Measurements from ENCODE around the gene SHD. TPM values are rescaled to one million over a fixed set of nuclear protein-coding genes. Genes with fewer than 3 reads are reported as not detected.

Gene SHD
- total and polyA plus RNA-seq, 2 of the 4 experiments (the other 2 are of a cell fraction) = not detected

DNA sequence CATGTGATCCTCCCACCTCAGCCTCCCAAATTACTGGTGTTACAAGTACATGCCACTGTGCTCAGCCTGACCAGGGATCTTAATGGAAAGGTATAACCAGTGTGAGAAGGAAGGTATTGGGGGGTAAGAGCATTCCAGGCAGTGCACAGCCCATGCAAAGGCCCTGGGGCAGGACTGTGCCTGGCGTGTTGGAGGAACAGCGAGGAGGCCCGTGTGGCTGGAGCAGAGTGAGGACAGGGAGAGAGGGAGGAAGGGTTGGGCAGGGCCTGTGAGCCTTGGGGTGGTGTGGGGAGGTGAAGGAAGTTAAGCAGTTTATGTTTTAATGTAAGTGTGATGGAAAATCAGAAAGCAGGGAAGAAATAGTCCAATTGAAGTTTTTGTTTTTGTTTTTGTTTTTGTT, 21.5 kb downstream of the SHD start:
- H2BK5ac ChIP-seq (ENCODE audit: low read depth, low read length, poor library complexity, severe bottlenecking) = no peak overlapping the region
- H3K23ac ChIP-seq (ENCODE audit: low read depth, low read length) = no peak overlapping the region
- H3K9me3 ChIP-seq (ENCODE audit: control insufficient read depth, insufficient read depth, low read length) = no peaks in the 10 kb centered on the region
- TF ChIP-seq RCOR1 (IDR thresholded peaks at IDR 0.05; ENCODE audit: insufficient replicate concordance, low read length) = no peak
- TF ChIP-seq MAZ (IDR thresholded peaks at IDR 0.05; ENCODE audit: borderline replicate concordance, low read depth, low read length) = no peak
- TF ChIP-seq MAFK (IDR thresholded peaks at IDR 0.05; ENCODE audit: low read depth, low read length) = no peak
- no peak for TF ChIP-seq RAD21 (IDR thresholded peaks at IDR 0.05; ENCODE audit: low read length)
- TF ChIP-seq NFE2L2 (IDR thresholded peaks at IDR 0.05; ENCODE audit: low read depth, low read length) = no peak
- TF ChIP-seq, protein P1, sequence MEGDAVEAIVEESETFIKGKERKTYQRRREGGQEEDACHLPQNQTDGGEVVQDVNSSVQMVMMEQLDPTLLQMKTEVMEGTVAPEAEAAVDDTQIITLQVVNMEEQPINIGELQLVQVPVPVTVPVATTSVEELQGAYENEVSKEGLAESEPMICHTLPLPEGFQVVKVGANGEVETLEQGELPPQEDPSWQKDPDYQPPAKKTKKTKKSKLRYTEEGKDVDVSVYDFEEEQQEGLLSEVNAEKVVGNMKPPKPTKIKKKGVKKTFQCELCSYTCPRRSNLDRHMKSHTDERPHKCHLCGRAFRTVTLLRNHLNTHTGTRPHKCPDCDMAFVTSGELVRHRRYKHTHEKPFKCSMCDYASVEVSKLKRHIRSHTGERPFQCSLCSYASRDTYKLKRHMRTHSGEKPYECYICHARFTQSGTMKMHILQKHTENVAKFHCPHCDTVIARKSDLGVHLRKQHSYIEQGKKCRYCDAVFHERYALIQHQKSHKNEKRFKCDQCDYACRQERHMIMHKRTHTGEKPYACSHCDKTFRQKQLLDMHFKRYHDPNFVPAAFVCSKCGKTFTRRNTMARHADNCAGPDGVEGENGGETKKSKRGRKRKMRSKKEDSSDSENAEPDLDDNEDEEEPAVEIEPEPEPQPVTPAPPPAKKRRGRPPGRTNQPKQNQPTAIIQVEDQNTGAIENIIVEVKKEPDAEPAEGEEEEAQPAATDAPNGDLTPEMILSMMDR (conservative IDR thresholded peaks at IDR 0.05; ENCODE audit: low read depth, low read length) = no peak
- TF ChIP-seq, protein P2, sequence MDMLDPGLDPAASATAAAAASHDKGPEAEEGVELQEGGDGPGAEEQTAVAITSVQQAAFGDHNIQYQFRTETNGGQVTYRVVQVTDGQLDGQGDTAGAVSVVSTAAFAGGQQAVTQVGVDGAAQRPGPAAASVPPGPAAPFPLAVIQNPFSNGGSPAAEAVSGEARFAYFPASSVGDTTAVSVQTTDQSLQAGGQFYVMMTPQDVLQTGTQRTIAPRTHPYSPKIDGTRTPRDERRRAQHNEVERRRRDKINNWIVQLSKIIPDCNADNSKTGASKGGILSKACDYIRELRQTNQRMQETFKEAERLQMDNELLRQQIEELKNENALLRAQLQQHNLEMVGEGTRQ (IDR thresholded peaks at IDR 0.05; ENCODE audit: low read depth, low read length) = no peak
- TF ChIP-seq CEBPB (IDR thresholded peaks at IDR 0.05; ENCODE audit: low read depth, low read length) = no peak
- TF ChIP-seq, protein P3, sequence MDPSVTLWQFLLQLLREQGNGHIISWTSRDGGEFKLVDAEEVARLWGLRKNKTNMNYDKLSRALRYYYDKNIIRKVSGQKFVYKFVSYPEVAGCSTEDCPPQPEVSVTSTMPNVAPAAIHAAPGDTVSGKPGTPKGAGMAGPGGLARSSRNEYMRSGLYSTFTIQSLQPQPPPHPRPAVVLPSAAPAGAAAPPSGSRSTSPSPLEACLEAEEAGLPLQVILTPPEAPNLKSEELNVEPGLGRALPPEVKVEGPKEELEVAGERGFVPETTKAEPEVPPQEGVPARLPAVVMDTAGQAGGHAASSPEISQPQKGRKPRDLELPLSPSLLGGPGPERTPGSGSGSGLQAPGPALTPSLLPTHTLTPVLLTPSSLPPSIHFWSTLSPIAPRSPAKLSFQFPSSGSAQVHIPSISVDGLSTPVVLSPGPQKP (IDR thresholded peaks at IDR 0.05; ENCODE audit: borderline replicate concordance, low read depth, low read length) = no peak
- no peak for TF ChIP-seq FOS (IDR thresholded peaks at IDR 0.05; ENCODE audit: low read depth, low read length)
- TF ChIP-seq POLR2A (IDR thresholded peaks at IDR 0.05; ENCODE audit: low read depth, low read length) = no peak
- no peak for TF ChIP-seq BHLHE40 (IDR thresholded peaks at IDR 0.05; ENCODE audit: low read depth, low read length)
- no peak for TF ChIP-seq RFX5 (IDR thresholded peaks at IDR 0.05; ENCODE audit: low read depth, low read length)
- no peak for TF ChIP-seq CHD1 (IDR thresholded peaks at IDR 0.05; ENCODE audit: low read depth, low read length)
- no peak for TF ChIP-seq SMC3 (IDR thresholded peaks at IDR 0.05; ENCODE audit: low read depth, low read length)
- no peak for TF ChIP-seq MXI1 (IDR thresholded peaks at IDR 0.05; ENCODE audit: borderline replicate concordance, low read depth, low read length)
- no peak overlapping the region for H3K27ac ChIP-seq (ENCODE audit: insufficient read depth, low read length)
- H3K18ac ChIP-seq (ENCODE audit: low read depth, low read length) = no peak overlapping the region
- peaks cover 0 to under 1% of the 10 kb centered on the region in 2 experiments; a peak in 1 of 4 replicates for H3K79me1 ChIP-seq (ENCODE audit: low read depth in 1 of 2, low read length in 2 of 2)
- in situ Hi-C loops (cut with MboI; ENCODE audit: low sequenced_read_pairs) (no loop called here), intact Hi-C loops (cut with micrococcal nuclease) (no loop called here), dilution Hi-C loops (cut with HindIII; ENCODE audit: low sequenced_read_pairs, unreplicated experiment) (no loop called here)
- H2AFZ ChIP-seq (replicated peaks; ENCODE audit: low read length, poor library complexity) = no peak overlapping the region
- H4K91ac ChIP-seq (ENCODE audit: insufficient read depth, low read depth, low read length) = no peak overlapping the region
- H3K9ac ChIP-seq (ENCODE audit: low read depth, low read length) = no peak overlapping the region
- peaks cover 6% of the 10 kb centered on the region for H3K27me3 ChIP-seq (ENCODE audit: control insufficient read depth, insufficient read depth, low read length)
- POLR2A ChIA-PET (ENCODE audit: unreplicated experiment) = no interaction called here
- H2BK120ac ChIP-seq (ENCODE audit: low read depth, low read length) = no peak overlapping the region
- no peak overlapping the region for H3K4me3 ChIP-seq (ENCODE audit: insufficient read depth, low read depth, low read length)
- DNase-seq (no peak), ATAC-seq (ENCODE audit: low read depth) (no peak)
- peaks cover 6% of the 10 kb centered on the region; the same call in 1 of the 2 replicates for H3K9me1 ChIP-seq (ENCODE audit: insufficient read depth, low read length)
- no peak overlapping the region for H2AK5ac ChIP-seq (ENCODE audit: low read depth, low read length)
- no peak overlapping the region for H4K8ac ChIP-seq (ENCODE audit: low read depth in 2 of 2, low read length in 2 of 2)
- H3K36me3 ChIP-seq (ENCODE audit: control insufficient read depth, insufficient read depth, low read length) = no peaks in the 10 kb centered on the region
- 97% methylated on average over 3 of the region's 3 CpGs; no CpG with 5 or more reads in 1 of the 2 experiments for WGBS, 2 experiments (ENCODE audit: extremely low coverage in 2 of 2, insufficient read length in 1 of 2)
- no peak overlapping the region for H3K4ac ChIP-seq (ENCODE audit: low read depth, low read length)
- H2BK15ac ChIP-seq (ENCODE audit: low read depth, low read length) = no peak overlapping the region
- CTCF ChIA-PET = no interaction called here
- BruUV-seq (replicated peaks) = no TSS peak
- H2AK9ac ChIP-seq (replicated peaks; ENCODE audit: low read depth, low read length, poor library complexity) = no peak overlapping the region
- no peak overlapping the region for H3K14ac ChIP-seq (replicated peaks; ENCODE audit: low read depth, low read length)
- H4K5ac ChIP-seq (ENCODE audit: low read depth, low read length) = no peak overlapping the region
- no peak overlapping the region for H3K56ac ChIP-seq (ENCODE audit: extremely low read depth, insufficient read depth, low read length)
- H2BK20ac ChIP-seq (ENCODE audit: low read depth, low read length) = no peak overlapping the region
- no peak overlapping the region for H3K4me2 ChIP-seq (ENCODE audit: low read depth, low read length)
- H4K20me1 ChIP-seq (ENCODE audit: insufficient read depth, low read length) = no peaks in the 10 kb centered on the region
- H3K4me1 ChIP-seq (ENCODE audit: control insufficient read depth, insufficient read depth, low read length) = peaks cover 3% of the 10 kb centered on the region; the same call in 1 of the 2 replicates
